HT-29 (cell line): ENCODE measurements around the gene C20orf173. TPM values are rescaled to one million over a fixed set of nuclear protein-coding genes. Genes with fewer than 3 reads are reported as not detected.
A peak's percentile ranks its signal among the peaks of the same experiment; 100 is the strongest.

Experiments
- DNase-seq: peaks from one replicate; pipeline ENCODE4 v3.0.0-alpha.2; 2015; ENCODE audit warnings: low spot score
- total RNA-seq: library from RNA; depleted of rRNA; stranded (reverse); fragments of >200 nt; shearing (Covaris generic); gene quantifications from 2 replicates; pipeline ENCODE4 v1.2.3, GENCODE V29; 2014; rRNA removed

C20orf173 gene
- total RNA-seq, 1 experiment from 2014 or later = not detected

- peak; percentile 35 for DNase-seq
Measured at GRCh38 chr20:35506872-35507638, 22.4 kb downstream of the C20orf173 start.

DNA sequence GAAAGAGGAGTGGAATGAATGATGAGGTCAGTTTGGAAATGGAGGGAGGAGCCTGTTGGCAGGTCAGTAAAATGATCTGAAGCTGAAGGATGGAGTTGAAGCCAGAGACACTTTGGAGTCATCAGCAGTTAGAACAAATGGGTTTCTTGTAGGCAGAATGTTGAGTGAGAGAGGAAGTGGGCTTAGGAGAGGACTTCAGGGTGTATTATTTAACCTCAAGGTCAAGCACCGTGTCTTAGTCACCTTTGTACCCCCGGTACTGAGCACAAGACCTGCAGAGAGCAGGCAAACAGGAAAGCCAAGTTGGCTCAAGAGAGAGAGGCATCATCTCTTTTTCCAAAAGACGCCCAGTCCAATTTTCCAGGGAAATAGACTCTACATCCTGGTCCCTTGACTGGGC, 23.3 kb downstream of the C20orf173 start:
- no peak for DNase-seq

DNA sequence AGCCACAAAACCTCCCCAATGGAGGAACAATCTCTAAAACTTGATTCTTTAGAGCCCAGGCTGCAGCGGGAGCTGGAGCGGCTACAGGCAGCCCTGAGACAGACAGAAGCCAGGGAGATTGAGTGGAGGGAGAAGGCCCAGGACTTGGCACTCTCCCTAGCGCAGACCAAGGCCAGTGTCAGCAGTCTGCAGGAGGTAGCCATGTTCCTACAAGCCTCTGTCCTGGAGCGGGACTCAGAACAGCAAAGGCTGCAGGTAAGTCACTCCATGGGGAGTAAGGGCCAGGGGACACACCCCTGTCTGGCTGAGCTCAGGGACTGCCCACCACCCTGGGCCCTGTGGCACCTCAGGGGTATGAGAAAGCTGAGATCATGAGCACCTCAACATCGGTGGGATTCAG, 24.7 kb downstream of the C20orf173 start:
- DNase-seq = no peak

DNA sequence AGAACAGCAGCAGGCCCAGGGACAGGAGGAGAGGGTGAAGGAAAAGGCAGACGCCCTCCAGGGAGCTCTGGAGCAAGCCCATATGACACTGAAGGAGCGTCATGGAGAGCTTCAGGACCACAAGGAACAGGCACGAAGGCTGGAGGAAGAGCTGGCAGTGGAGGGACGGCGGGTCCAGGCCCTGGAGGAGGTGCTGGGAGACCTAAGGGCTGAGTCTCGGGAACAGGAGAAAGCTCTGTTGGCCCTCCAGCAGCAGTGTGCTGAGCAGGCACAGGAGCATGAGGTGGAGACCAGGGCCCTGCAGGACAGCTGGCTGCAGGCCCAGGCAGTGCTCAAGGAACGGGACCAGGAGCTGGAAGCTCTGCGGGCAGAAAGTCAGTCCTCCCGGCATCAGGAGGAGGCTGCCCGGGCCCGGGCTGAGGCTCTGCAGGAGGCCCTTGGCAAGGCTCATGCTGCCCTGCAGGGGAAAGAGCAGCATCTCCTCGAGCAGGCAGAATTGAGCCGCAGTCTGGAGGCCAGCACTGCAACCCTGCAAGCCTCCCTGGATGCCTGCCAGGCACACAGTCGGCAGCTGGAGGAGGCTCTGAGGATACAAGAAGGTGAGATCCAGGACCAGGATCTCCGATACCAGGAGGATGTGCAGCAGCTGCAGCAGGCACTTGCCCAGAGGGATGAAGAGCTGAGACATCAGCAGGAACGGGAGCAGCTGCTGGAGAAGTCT, 25.5 kb downstream of the C20orf173 start:
- DNase-seq = no peak

- DNase-seq = no peak
Measured at GRCh38 chr20:35503281-35503680, 26.2 kb downstream of the C20orf173 start.

- no peak for DNase-seq
Measured at GRCh38 chr20:35502352-35502751, 27.1 kb downstream of the C20orf173 start.

GRCh38 chr20:35499271-35499670, 30.2 kb downstream of the C20orf173 start:
- DNase-seq = no peak

DNA sequence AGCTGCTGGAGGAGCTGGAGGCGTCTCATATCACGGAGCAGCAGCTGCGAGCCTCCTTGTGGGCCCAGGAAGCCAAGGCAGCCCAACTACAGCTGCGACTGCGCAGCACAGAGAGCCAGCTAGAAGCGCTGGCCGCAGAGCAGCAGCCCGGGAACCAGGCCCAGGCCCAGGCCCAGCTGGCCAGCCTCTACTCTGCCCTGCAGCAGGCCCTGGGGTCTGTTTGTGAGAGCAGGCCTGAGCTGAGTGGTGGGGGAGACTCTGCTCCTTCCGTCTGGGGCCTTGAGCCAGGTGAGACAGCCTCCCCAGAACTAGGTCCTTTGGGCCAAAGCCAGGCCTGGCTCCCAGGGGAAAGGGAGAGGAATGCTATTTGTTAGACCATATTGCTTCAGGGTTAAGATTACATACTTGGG, 31.7 kb downstream of the C20orf173 start:
- DNase-seq = no peak

DNA sequence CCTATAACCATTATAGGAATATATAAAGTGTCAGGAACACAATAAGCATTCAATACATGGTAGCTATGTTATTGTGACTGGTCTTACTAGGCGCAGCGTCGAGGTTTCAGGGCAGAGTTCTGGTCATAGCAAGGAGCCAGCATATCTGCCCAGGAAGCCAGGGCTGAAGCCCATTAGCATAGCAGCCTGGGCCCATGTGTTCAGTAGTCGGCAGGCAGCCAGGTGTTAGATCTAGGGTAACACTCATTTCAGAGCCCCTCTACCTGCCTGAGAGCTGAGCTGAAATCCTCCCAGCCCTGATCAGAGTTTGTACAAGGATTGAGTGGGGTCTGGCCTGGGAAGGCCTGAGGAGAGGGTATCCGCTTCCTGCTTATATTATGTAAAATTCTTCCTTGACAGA, 32.1 kb downstream of the C20orf173 start:
- DNase-seq = no peak

- no peak for DNase-seq
Measured at GRCh38 chr20:35496481-35496880, 33.0 kb downstream of the C20orf173 start.

DNA sequence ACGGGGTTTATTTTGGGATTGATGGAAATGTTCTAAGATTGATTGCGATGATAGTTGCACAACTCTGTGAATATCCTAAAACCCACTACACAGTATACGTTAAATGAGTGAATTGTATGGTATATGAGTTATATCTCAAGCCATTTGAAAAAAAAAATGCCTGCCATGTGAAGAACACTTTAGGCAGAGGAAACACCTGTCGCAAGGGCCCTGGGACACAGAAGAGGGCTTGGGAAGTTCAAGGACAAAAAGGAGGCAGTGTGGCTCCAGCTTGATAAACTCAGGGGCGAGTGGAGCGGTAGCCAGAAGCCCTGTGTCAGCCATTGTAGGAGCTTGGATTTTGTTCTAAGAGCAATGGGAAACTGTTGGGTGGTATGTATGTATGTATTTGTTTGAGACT, 37.1 kb downstream of the C20orf173 start:
- DNase-seq = no peak

DNA sequence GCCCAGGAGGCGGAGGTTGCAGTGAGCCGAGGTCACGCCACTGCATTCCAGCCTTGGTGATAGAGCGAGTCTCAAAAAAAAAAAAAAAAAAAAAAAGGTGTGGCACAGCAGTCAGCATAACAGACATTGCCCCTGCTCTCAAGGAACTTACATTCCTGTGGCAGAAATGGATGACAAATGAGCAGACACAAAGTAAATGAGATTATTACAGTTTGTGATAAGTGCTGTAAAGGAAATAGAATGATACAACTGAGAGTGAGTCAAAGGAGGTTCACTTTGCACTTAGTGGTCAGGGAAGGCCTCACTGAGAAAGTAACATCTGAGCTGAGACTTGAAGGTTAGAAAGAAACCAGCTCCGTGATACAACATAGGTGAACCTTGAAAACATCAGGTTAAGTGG, 37.6 kb downstream of the C20orf173 start:
- no peak for DNase-seq

GRCh38 chr20:35490736-35491181, 38.7 kb downstream of the C20orf173 start:
- no peak for DNase-seq

GRCh38 chr20:35489717-35490116, 39.7 kb downstream of the C20orf173 start:
- no peak for DNase-seq

DNA sequence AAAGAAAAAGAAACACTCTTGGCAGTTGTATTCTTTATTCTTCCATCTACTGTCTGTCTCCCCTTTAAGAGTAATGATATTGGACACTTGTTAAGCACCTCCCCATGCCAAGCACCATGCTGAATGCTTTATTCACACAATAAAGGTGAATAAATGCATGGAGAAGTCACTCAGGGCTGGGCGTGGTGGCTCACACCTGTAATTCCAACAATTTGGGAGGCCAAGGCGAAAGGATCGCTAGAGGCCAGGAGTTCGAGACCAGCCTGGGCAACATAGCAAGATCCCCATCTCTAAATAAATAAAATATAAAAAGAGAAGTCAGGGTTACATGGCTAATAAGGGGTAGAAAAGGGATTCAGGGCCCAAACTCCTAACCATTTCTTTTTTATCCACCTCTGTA, 42.0 kb downstream of the C20orf173 start:
- no peak for DNase-seq

- DNase-seq = no peak
Measured at GRCh38 chr20:35479798-35480197, 49.7 kb downstream of the C20orf173 start.

- DNase-seq = no peak
Measured at GRCh38 chr20:35478804-35479472, 50.5 kb downstream of the C20orf173 start.

Other genes with a start within 250 kb of the C20orf173 start
- 508 and 511 TPM in 2 replicates for gene EIF6, start 244.9 kb downstream of the C20orf173 start, total RNA-seq
- 0.37 and 0.81 TPM in 2 replicates for gene FAM83C, start 237.2 kb downstream of the C20orf173 start, total RNA-seq
- gene UQCC1, start 117.7 kb downstream of the C20orf173 start, total RNA-seq = 39.1 and 57.3 TPM in 2 replicates
- not detected in 2 replicates for gene GDF5, start 91.4 kb downstream of the C20orf173 start, total RNA-seq
- 19.2 and 30.2 TPM in 2 replicates for gene CEP250, start 74.1 kb downstream of the C20orf173 start, total RNA-seq
- 391 and 426 TPM in 2 replicates for gene ERGIC3, start 12.4 kb upstream of the C20orf173 start, total RNA-seq
- 18.1 and 27.0 TPM in 2 replicates for gene SPAG4, start 86.2 kb upstream of the C20orf173 start, total RNA-seq
- 390 and 417 TPM in 2 replicates for gene CPNE1, start 135.2 kb upstream of the C20orf173 start, total RNA-seq
- gene RBM12, start 135.2 kb upstream of the C20orf173 start, total RNA-seq = 54.8 and 55.4 TPM in 2 replicates
- 132 and 139 TPM in 2 replicates for gene NFS1, start 169.7 kb upstream of the C20orf173 start, total RNA-seq
- 653 and 669 TPM in 2 replicates for gene ROMO1, start 169.8 kb upstream of the C20orf173 start, total RNA-seq
- 390 and 396 TPM in 2 replicates for gene RBM39, start 212.6 kb upstream of the C20orf173 start, total RNA-seq
- gene PHF20, start 242.4 kb upstream of the C20orf173 start, total RNA-seq = 39.0 and 47.2 TPM in 2 replicates